Neural cell (in vitro differentiated cells): ENCODE data around the gene PPFIBP2.

Experiments used
- MXI1 ChIP-seq: fragments of 450-650 bp; conservative IDR thresholded peaks from 2 replicates; pipeline ENCODE4 v1.6.1; 2014; ENCODE audit warnings: antibody characterized with exemption, mild to moderate bottlenecking; ENCODE audit not compliant: poor library complexity, severe bottlenecking
- REST ChIP-seq: IDR thresholded peaks from 2 replicates; pipeline ENCODE4 v1.6.1; 2012; ENCODE audit warnings: borderline replicate concordance
- TAF1 ChIP-seq: IDR thresholded peaks from 2 replicates; pipeline ENCODE4 v1.6.1; 2012; ENCODE audit warnings: low read depth
- TF ChIP-seq, protein P1 (sequence below): fragments of 450-650 bp; IDR thresholded peaks from 2 replicates; pipeline ENCODE4 v1.5.1; 2014; ENCODE audit warnings: antibody characterized with exemption, mild to moderate bottlenecking, moderate library complexity; ENCODE audit not compliant: poor library complexity, severe bottlenecking

DNA sequence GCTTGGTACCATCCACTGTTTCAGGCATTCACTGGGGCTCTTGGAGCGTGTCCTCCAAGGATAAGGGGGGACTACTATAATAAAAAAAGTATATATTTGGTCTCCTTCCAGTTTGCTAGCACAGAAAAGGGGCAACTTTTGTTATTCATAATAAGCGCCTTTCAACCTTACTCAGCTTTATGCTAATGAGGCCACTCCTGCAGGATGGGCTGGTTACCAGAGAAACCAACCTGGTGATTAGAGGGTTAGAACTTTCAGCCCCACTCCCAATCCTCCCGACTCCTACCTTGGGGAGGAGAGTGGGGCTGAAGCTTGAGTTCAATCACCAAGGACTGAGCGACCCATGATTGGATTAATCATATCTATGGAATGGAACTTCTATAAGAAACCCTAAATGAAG is 31.8 kb downstream of the PPFIBP2 start:
- TF ChIP-seq, protein P1, sequence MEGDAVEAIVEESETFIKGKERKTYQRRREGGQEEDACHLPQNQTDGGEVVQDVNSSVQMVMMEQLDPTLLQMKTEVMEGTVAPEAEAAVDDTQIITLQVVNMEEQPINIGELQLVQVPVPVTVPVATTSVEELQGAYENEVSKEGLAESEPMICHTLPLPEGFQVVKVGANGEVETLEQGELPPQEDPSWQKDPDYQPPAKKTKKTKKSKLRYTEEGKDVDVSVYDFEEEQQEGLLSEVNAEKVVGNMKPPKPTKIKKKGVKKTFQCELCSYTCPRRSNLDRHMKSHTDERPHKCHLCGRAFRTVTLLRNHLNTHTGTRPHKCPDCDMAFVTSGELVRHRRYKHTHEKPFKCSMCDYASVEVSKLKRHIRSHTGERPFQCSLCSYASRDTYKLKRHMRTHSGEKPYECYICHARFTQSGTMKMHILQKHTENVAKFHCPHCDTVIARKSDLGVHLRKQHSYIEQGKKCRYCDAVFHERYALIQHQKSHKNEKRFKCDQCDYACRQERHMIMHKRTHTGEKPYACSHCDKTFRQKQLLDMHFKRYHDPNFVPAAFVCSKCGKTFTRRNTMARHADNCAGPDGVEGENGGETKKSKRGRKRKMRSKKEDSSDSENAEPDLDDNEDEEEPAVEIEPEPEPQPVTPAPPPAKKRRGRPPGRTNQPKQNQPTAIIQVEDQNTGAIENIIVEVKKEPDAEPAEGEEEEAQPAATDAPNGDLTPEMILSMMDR, result no peak
- TF ChIP-seq TAF1 (no peak), MXI1 (no peak), REST (no peak)
